Measurements from ENCODE around the gene NKAIN2.

Gene NKAIN2

GRCh38 chr6:124040655-124041054 lies 237.0 kb downstream of the NKAIN2 start:
- DNase-seq, result no peak

- DNase-seq, result no peak
Observed at GRCh38 chr6:124052120-124052519, 248.5 kb downstream of the NKAIN2 start.

GRCh38 chr6:124053315-124053714 lies 249.7 kb downstream of the NKAIN2 start:
- no peak for DNase-seq

GRCh38 chr6:124054034-124054433 lies 250.4 kb downstream of the NKAIN2 start:
- no peak for DNase-seq

GRCh38 chr6:124055395-124055794 lies 251.7 kb downstream of the NKAIN2 start:
- no peak for DNase-seq

- DNase-seq, result no peak
Observed at GRCh38 chr6:124055963-124056362, 252.3 kb downstream of the NKAIN2 start.

GRCh38 chr6:124056407-124057334 lies 253.0 kb downstream of the NKAIN2 start:
- no peak for DNase-seq

- DNase-seq, result no peak
Observed at GRCh38 chr6:124057461-124057860, 253.8 kb downstream of the NKAIN2 start.

- no peak for DNase-seq
Observed at GRCh38 chr6:124064317-124065113, 260.9 kb downstream of the NKAIN2 start.

- peak; percentile 30 for DNase-seq
Observed at GRCh38 chr6:124066269-124066668, 262.6 kb downstream of the NKAIN2 start.

GRCh38 chr6:124066946-124067552 lies 263.4 kb downstream of the NKAIN2 start:
- DNase-seq, result peak; percentile 35

- no peak for DNase-seq
Observed at GRCh38 chr6:124069230-124069950, 265.7 kb downstream of the NKAIN2 start.

GRCh38 chr6:124073021-124073420 lies 269.4 kb downstream of the NKAIN2 start:
- no peak for DNase-seq

- DNase-seq, result no peak
Observed at GRCh38 chr6:124073820-124074587, 270.3 kb downstream of the NKAIN2 start.

GRCh38 chr6:124074606-124075005 lies 270.9 kb downstream of the NKAIN2 start:
- DNase-seq, result no peak

GRCh38 chr6:124076336-124077048 lies 272.8 kb downstream of the NKAIN2 start:
- peak; percentile 20 for DNase-seq

GRCh38 chr6:124078169-124078568 lies 274.5 kb downstream of the NKAIN2 start:
- no peak for DNase-seq

- no peak for DNase-seq
Observed at GRCh38 chr6:124080483-124080882, 276.8 kb downstream of the NKAIN2 start.

GRCh38 chr6:124090491-124090890 lies 286.8 kb downstream of the NKAIN2 start:
- DNase-seq, result no peak

GRCh38 chr6:124099520-124099919 lies 295.9 kb downstream of the NKAIN2 start:
- DNase-seq, result no peak

- no peak for DNase-seq
Observed at GRCh38 chr6:124110514-124110913, 306.8 kb downstream of the NKAIN2 start.
